Right lobe of liver (tissue), 6 donors: ENCODE measurements around the gene LRRC1. TPM values are rescaled to one million over a fixed set of nuclear protein-coding genes. Genes with fewer than 3 reads are reported as not detected.

Source experiments
- ATAC-seq, 4 donors: fragments of 200-7000 bp; cut with Tn5 transposase; one replicate each; pipeline ENCODE4 v1.9.1; 2020; ENCODE audit warnings: mild to moderate bottlenecking in 4 of 4, moderate library complexity in 4 of 4
- DNase-seq, 3 donors: peaks; one replicate each; pipeline ENCODE4 v3.0.0-alpha.2; 2020
- H3K27ac ChIP-seq, 3 donors: fragments of 200-600 bp; one replicate each; pipeline ENCODE4 v1.8.0; 2022
- H3K27me3 ChIP-seq, 2 donors: fragments of 200-600 bp; one replicate each; pipeline ENCODE4 v1.8.0; 2022
- H3K36me3 ChIP-seq, 4 donors: fragments of 200-600 bp; sonication (generic) in 1 of 4; one replicate each; pipeline versions ENCODE4 v1.5.1 to v1.8.0; 2017 to 2022; ENCODE audit warnings: control low read depth in 1 of 4
- H3K4me1 ChIP-seq, 4 donors: fragments of 200-600 bp; sonication (generic) in 1 of 4; one replicate each; pipeline versions ENCODE4 v1.5.1 to v1.8.0; 2017 to 2022; ENCODE audit warnings: control low read depth in 1 of 4
- H3K4me3 ChIP-seq, 3 donors: fragments of 200-600 bp; one replicate each; pipeline ENCODE4 v1.8.0; 2022
- H3K9me3 ChIP-seq, 4 donors: fragments of 200-600 bp; sonication (generic) in 1 of 4; one replicate each; pipeline versions ENCODE4 v1.5.1 to v1.8.0; 2017 to 2022; ENCODE audit warnings: control low read depth in 1 of 4
- POLR2A ChIP-seq: fragments of 450-650 bp; IDR thresholded peaks from one replicate; pipeline ENCODE4 v1.6.1; 2017; ENCODE audit warnings: antibody characterized with exemption, mild to moderate bottlenecking
- WGBS: methylation state at CpG from one replicate; pipeline ENCODE4 v1.1.6; 2018; ENCODE audit warnings: low coverage, low lambda C conversion rate; ENCODE audit not compliant: insufficient coverage; ENCODE audit errors: missing lambda C conversion rate; 5-methylcytosine and 5-hydroxymethylcytosine counted together
- intact Hi-C, 2 donors: fragments of 100-400 bp; cut with DNase I; formaldehyde crosslinking; loops; one replicate each; pipeline versions ENCODE4 v1.11.2 to v1.14.1; 2022
- total RNA-seq, 6 experiments: library from RNA; depleted of rRNA in 2 of 6; stranded (reverse); fragments of >200 nt in 2 of 6; fragmentation: NEBNext Ultra II Directional in 3 of 6; extraction: Animal tissue kit (Norgen Biotek cat#: 25700) in 3 of 6; gene quantifications; one replicate each; pipeline versions ENCODE4 v1.1.0 to v1.2.4, GENCODE V29; 2016 to 2023
- TF ChIP-seq, protein P1 (sequence below), 4 donors: fragments of 200-600 bp in 3 of 4; fragments of 450-650 bp in 1 of 4; IDR thresholded peaks; one replicate each; pipeline versions ENCODE4 v1.5.1 to v1.8.0; 2016 to 2022; ENCODE audit warnings: antibody characterized with exemption in 4 of 4, mild to moderate bottlenecking in 2 of 4
- donor health status: DM: no; HTN: yes; CAD: no.
- donor health status: DM: no; HTN: no; CAD: no.
- donor health status: DM: no; HTN: no; CAD: no.
- donor health status: DM: no; HTN: yes; CAD: no.
- donor health status: DM: no; HTN: yes; CAD: no.

LRRC1 gene
- total RNA-seq, 6 experiments from 2014 or later = 0.46 to 3.2 (median 1.4) TPM

DNA sequence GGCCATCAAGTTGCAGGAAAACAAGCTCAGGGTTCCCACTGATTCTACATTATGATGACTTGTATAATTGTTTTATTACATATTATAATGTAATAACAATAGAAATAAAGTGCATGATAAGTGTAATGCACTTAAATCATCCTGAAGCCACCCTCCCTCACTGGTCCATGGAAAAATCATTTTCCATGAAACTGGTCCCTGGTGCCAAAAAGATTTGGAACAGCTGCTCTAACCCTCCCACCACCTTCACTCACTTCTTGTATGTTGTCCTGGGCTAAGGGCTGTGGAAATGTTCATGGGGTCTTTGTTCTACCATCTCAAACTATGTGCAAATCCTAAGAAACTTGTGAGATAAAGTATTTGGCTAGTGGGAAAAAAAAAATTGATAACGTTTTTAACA lies 133.8 kb downstream of the LRRC1 start:
- no peaks in the 10 kb centered on the region for H3K9me3 ChIP-seq
- DNase-seq (no peak), ATAC-seq (peak in 1 of 4 donors; percentile 16)
- WGBS = 33% methylated on average over 1 of the region's 1 CpG
- H3K27me3 ChIP-seq = no peaks in the 10 kb centered on the region
- no peak overlapping the region for H3K4me3 ChIP-seq
- intact Hi-C loops = no loop called here
- TF ChIP-seq, protein P1, sequence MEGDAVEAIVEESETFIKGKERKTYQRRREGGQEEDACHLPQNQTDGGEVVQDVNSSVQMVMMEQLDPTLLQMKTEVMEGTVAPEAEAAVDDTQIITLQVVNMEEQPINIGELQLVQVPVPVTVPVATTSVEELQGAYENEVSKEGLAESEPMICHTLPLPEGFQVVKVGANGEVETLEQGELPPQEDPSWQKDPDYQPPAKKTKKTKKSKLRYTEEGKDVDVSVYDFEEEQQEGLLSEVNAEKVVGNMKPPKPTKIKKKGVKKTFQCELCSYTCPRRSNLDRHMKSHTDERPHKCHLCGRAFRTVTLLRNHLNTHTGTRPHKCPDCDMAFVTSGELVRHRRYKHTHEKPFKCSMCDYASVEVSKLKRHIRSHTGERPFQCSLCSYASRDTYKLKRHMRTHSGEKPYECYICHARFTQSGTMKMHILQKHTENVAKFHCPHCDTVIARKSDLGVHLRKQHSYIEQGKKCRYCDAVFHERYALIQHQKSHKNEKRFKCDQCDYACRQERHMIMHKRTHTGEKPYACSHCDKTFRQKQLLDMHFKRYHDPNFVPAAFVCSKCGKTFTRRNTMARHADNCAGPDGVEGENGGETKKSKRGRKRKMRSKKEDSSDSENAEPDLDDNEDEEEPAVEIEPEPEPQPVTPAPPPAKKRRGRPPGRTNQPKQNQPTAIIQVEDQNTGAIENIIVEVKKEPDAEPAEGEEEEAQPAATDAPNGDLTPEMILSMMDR (IDR thresholded peaks at IDR 0.05) = no peak
- TF ChIP-seq POLR2A = no peak
- H3K36me3 ChIP-seq = no peaks in the 10 kb centered on the region
- no peak overlapping the region for H3K27ac ChIP-seq
- no peaks in the 10 kb centered on the region for H3K4me1 ChIP-seq

DNA sequence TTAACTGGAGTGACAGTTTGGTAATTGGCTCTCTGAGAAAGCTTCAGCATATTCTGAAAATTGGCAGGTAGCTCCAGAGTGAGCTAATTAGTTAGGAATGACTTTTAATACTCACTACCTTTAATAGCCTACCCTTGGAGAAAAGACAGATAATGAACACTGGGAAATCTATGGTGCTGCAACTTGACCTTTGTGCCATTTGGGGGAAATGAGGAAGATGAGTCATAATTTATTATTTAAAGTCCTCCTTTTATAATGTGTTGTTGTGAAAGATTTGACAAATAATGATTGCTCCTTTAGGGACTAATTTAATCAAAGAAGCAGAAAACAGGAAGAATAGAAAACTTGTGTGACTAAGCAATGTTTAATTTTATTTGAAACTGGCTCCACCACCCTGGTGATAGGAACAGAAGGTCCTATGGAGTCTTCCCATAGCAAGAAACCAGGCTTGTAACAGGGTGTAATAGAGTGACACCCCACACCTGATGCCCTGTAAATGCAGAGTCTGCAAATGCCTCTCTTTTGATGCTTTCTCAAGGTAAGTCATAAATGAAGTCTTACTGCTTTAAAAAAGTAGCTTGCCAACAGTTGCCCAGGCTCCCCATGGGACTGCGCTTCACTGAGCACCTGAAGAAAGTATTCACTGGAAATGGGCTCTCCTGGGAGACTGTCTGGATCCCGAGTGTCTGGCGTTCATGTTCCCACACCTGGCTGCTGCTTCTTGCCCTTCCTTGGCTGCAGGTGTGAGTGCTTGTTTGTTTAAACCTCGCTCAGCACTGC lies 134.4 kb downstream of the LRRC1 start:
- no peak for TF ChIP-seq POLR2A

DNA sequence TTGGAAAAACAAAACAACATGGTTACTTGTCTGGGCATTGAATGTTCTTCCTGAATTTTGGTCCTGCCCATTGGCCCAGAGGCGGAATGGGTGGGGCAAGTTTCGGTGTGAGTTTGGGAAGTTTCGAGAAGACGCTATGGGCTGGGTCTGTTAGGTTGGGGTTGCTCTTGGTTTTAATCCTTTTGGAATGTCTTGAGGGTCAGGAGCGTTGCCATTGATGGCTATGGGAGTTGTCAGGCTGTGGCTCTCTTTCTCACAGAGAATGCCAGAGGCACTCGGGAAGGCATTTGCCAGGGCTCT lies 135.0 kb downstream of the LRRC1 start:
- Histone ChIP-seq H3K36me3 (no peaks in the 10 kb centered on the region), H3K27ac (no peak overlapping the region), H3K4me1 (no peaks in the 10 kb centered on the region), H3K4me3 (no peak overlapping the region), H3K9me3 (no peaks in the 10 kb centered on the region), H3K27me3 (no peaks in the 10 kb centered on the region)
- TF ChIP-seq, protein P1 (IDR thresholded peaks at IDR 0.05) = no peak
- TF ChIP-seq POLR2A = no peak
- no peak for ATAC-seq
- 70% methylated on average over 2 of the region's 6 CpGs for WGBS
- intact Hi-C loops = no loop called here
- no peak for DNase-seq

More for the DNA sequence above, 134.4 kb downstream of the LRRC1 start:
- DNase-seq = no peak
- 68% methylated on average over 3 of the region's 4 CpGs for WGBS
- H3K9me3 ChIP-seq = no peaks in the 10 kb centered on the region
- H3K27ac ChIP-seq = no peak overlapping the region
- no peaks in the 10 kb centered on the region for H3K27me3 ChIP-seq
- no peaks in the 10 kb centered on the region for H3K36me3 ChIP-seq
- ATAC-seq = peak in 2 of 4 donors; percentile 45 to 93
- H3K4me1 ChIP-seq = no peaks in the 10 kb centered on the region
- no peak overlapping the region for H3K4me3 ChIP-seq
- intact Hi-C loops = no loop called here

DNA sequence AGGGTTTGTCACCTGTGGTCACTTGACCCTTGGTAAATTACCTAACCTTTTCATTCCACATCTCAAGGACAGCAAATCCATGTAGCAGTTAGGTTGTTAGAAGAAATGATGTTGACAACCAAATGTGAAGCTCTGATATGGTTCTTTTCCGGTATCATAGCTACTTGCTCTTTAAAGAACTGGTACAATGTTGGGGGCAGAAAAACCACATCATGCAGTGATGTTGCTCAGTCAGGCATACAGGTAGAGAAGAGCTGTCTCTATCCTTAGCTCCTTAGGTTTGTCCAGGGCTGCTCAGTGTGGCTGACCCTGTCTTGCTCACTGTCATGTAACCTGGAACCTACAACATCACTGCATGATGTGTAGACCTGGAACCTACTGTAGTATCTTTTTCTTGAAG lies 135.5 kb downstream of the LRRC1 start:
- no peak for TF ChIP-seq POLR2A
- TF ChIP-seq, protein P1 (IDR thresholded peaks at IDR 0.05) = no peak
- 70% methylated on average over 1 of the region's 1 CpG for WGBS

DNA sequence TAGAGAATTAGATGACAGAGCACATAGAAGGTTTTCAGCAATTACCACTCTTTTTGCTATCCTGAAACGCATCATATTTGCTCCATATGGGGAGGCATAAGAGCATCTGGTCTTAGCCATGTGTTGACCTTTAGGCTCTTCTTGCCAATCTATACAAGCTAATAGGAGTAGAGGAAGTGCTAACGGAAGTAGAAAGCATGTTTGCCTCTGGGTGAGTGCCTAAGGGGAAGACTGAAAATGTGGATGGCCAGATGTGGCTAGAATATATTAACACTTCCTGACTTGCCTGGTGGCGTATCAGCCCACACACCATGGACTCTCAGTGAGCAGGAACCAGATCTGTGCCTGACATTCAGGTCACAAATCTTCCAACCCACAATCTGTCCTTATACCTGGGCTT lies 136.3 kb downstream of the LRRC1 start:
- WGBS = 69% methylated on average over 3 of the region's 3 CpGs
- H3K27me3 ChIP-seq = no peaks in the 10 kb centered on the region
- no peak for DNase-seq
- no peak for ATAC-seq
- intact Hi-C loops = no loop called here
- H3K9me3 ChIP-seq = no peaks in the 10 kb centered on the region
- TF ChIP-seq POLR2A = no peak
- TF ChIP-seq, protein P1 (IDR thresholded peaks at IDR 0.05) = no peak
- no peaks in the 10 kb centered on the region for H3K4me1 ChIP-seq
- no peak overlapping the region for H3K4me3 ChIP-seq
- H3K27ac ChIP-seq = no peak overlapping the region
- no peaks in the 10 kb centered on the region for H3K36me3 ChIP-seq

More for the DNA sequence above, 135.5 kb downstream of the LRRC1 start:
- ATAC-seq = no peak
- H3K4me3 ChIP-seq = no peak overlapping the region
- DNase-seq = no peak
- H3K36me3 ChIP-seq = no peaks in the 10 kb centered on the region
- no peaks in the 10 kb centered on the region for H3K9me3 ChIP-seq
- H3K27ac ChIP-seq = no peak overlapping the region
- no peaks in the 10 kb centered on the region for H3K4me1 ChIP-seq
- no peaks in the 10 kb centered on the region for H3K27me3 ChIP-seq
- intact Hi-C loops = no loop called here
